ENCODE results near the gene SLC2A9.

SLC2A9 gene

DNA sequence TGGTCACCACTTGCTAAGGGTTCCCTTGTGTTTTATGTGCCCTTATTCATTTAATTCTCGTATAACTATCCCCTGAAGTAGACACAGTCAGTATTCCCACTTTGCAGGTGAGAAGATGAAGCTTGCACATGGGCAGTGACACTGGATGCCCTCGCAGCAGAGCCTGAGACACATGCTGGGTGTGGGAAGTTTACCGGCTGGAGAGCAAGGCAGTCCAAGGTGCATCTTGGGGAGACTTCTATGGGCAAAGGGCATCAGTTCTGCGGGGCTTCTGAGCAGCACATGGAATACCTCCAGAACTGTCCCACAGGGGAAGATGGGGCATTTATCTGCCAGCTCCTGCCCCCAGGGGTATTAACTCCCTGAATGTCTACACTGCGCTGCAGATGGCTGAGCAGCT, 92.2 kb downstream of the SLC2A9 start:
- TF ChIP-seq, protein P1, sequence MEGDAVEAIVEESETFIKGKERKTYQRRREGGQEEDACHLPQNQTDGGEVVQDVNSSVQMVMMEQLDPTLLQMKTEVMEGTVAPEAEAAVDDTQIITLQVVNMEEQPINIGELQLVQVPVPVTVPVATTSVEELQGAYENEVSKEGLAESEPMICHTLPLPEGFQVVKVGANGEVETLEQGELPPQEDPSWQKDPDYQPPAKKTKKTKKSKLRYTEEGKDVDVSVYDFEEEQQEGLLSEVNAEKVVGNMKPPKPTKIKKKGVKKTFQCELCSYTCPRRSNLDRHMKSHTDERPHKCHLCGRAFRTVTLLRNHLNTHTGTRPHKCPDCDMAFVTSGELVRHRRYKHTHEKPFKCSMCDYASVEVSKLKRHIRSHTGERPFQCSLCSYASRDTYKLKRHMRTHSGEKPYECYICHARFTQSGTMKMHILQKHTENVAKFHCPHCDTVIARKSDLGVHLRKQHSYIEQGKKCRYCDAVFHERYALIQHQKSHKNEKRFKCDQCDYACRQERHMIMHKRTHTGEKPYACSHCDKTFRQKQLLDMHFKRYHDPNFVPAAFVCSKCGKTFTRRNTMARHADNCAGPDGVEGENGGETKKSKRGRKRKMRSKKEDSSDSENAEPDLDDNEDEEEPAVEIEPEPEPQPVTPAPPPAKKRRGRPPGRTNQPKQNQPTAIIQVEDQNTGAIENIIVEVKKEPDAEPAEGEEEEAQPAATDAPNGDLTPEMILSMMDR (IDR thresholded peaks at IDR 0.05; ENCODE audit: extremely low read depth, insufficient read depth, missing control alignments), result no peak
- no peak for DNase-seq (ENCODE audit: low spot score)
- in situ Hi-C loops (cut with MboI; ENCODE audit: low pct_unique_long_range_greater_than_20kb, low sequenced_read_pairs, unreplicated experiment), result no loop called here

DNA sequence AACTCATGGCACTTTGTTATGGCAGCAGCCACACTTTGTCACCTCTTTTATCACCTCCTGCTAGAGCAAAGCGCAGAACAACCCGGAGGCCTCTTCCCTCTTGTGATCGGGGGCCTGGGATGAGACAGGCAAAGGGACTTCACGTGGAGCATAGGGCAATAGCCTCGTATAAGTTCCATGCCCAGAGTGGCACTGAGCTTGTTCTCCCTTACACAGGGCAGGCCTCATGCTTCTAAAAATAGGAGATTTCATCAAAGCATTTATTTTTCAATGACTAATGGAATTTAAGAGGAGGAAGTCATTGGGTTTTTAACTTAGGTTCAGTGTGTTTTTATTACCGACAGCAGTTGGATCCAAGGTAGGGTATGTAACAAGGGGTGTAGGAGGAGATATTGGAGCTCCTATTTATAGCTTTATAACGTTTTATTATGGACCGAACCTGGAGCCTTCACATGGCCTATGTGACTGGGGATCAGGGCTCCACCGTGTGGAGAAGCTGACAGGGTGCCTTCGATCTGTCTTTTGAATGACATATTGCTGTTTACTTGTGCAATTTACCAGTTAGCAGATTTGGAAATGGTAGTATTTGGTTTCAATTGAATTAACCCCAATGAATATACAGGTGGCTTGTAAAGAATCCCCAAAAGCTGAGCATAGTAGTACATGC, 93.8 kb downstream of the SLC2A9 start:
- no peak for DNase-seq (ENCODE audit: low spot score)
- TF ChIP-seq, protein P1 (IDR thresholded peaks at IDR 0.05; ENCODE audit: extremely low read depth, insufficient read depth, missing control alignments), result no peak
- in situ Hi-C loops (cut with MboI; ENCODE audit: low pct_unique_long_range_greater_than_20kb, low sequenced_read_pairs, unreplicated experiment), result no loop called here

DNA sequence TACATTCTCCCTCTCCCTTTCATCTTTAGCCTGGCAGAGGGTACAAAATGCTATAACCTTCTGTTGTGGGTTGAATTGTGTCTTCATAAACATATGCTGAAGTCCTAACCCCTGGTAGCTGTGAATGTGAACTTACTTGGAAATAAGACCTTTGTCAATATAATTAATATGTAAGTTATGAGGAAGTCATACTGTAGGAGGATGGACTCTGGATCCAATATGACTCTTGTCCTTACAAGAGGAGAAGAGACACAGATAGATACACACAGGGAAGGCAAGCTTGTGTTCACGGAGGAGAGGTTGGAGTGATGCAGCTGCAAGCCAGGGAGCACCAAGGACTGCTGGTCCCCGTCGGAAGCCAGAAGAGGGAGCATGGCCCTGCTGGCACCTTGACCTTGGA, 94.7 kb downstream of the SLC2A9 start:
- in situ Hi-C loops (cut with MboI; ENCODE audit: low pct_unique_long_range_greater_than_20kb, low sequenced_read_pairs, unreplicated experiment), result no loop called here
- TF ChIP-seq, protein P1 (IDR thresholded peaks at IDR 0.05; ENCODE audit: extremely low read depth, insufficient read depth, missing control alignments), result no peak
- no peak for DNase-seq (ENCODE audit: low spot score)

DNA sequence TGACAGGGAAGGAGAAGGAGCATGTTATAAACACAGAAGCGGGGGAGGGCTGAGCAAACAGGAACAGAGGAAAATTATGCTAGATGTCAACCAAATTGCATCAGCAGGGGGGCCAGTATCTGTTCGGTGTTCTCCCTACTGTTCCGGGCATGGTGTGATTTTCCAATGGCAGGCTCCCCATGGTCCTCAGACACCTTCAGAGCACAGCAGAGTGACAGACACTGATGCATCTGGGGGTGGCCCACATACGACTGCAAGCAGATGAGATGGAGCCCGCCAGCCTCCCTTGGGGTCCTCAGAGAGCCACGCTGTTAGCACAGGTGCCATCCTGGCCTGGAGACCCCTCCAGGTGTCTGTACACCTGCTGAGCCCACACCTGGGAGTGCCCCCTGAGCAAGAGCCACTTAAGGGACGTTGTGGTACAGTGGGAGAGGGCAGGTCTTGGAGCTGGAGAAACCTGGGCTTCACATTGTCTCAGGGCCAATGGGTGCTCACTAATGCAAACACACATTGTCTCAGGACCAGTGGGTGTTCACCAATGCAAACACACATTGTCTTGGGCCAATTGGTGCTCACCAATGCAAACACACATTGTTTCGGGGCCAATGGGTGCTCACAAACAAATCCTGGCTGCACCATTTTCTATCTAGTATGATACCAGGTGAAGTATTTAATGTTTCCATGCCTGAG, 95.4 kb downstream of the SLC2A9 start:
- TF ChIP-seq, protein P1 (IDR thresholded peaks at IDR 0.05; ENCODE audit: extremely low read depth, insufficient read depth, missing control alignments), result no peak
- in situ Hi-C loops (cut with MboI; ENCODE audit: low pct_unique_long_range_greater_than_20kb, low sequenced_read_pairs, unreplicated experiment), result no loop called here
- DNase-seq (ENCODE audit: low spot score), result no peak

DNA sequence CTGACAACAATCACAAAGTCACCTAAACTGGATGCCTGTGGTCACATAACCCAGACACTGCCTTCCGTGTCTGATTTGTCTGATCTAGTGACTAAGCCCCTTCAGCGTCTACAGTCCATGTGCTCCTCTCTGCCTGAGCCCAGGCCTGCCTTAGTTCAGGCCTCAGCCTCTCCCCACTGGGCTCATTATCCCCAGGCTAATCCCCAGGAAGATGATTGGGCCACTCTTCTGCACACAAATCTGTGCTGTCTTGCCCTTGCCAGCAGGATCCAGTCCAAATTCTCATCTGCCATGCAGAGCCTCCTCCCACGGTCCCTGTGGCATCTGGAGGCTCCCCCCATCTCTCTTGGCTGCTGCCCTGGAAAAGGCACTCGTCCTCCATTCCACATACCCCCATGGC, 96.5 kb downstream of the SLC2A9 start:
- DNase-seq (ENCODE audit: low spot score), result no peak
- in situ Hi-C loops (cut with MboI; ENCODE audit: low pct_unique_long_range_greater_than_20kb, low sequenced_read_pairs, unreplicated experiment), result no loop called here
- TF ChIP-seq, protein P1 (IDR thresholded peaks at IDR 0.05; ENCODE audit: extremely low read depth, insufficient read depth, missing control alignments), result no peak

DNA sequence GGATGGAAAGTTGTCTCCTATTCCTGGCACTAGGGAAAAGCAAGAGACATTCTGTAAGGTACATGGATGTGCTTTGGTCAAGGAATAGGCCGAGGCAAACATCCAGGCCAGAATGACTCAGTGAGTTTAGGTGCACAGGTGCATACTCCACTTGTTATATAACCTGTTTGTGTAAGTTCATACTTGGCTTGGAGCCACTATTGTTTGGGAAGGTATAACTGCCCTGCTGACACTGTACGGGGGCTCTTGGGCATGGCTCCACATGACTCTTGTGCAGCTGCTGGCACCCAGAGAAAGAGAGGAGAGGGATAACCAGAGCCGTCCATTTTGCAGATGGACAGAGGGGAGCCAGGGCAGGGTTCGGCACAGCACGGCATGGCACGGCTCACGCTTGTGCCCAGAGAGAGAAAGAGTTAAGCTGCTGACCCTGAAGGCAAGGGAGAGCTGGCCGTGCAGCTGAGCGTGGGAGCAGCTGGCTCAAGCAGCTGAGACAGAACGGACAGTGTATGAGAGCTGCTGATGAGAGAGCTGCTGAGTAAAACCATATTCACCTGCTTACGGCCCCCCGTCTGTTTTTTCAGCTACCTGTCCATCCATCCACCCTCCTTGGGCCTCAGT, 98.0 kb downstream of the SLC2A9 start:
- TF ChIP-seq, protein P1 (IDR thresholded peaks at IDR 0.05; ENCODE audit: extremely low read depth, insufficient read depth, missing control alignments), result no peak
- no peak for DNase-seq (ENCODE audit: low spot score)
- in situ Hi-C loops (cut with MboI; ENCODE audit: low pct_unique_long_range_greater_than_20kb, low sequenced_read_pairs, unreplicated experiment), result no loop called here
